Stimulated activated memory B cell treated with anti-CD40 and anti-IgM and Interleukin-4, amounts not matched to agents 10 μg/mL and 1 μg/mL and 100 μg/mL, for 72 hours (primary cell): ENCODE results near the gene GCSH.
A peak's percentile ranks its signal among the peaks of the same experiment; 100 is the strongest.

Experiments
- ATAC-seq: fragments of 150-1000 bp; cut with Tn5 transposase; 2 replicates; pipeline ENCODE4 v1.10.0; 2021
- H3K27ac Mint-ChIP-seq: one replicate; pipeline ENCODE4 v1.8.0; 2022; ENCODE audit warnings: mild to moderate bottlenecking, mixed read lengths
- H3K27me3 Mint-ChIP-seq: one replicate; pipeline ENCODE4 v1.8.0; 2022; ENCODE audit warnings: mixed read lengths
- H3K36me3 Mint-ChIP-seq: one replicate; pipeline ENCODE4 v1.8.0; 2022; ENCODE audit warnings: mixed read lengths
- H3K4me1 Mint-ChIP-seq: one replicate; pipeline ENCODE4 v1.8.0; 2022; ENCODE audit warnings: mixed read lengths
- H3K4me3 Mint-ChIP-seq: one replicate; pipeline ENCODE4 v1.8.0; 2022; ENCODE audit warnings: mild to moderate bottlenecking, moderate library complexity, mixed read lengths
- H3K9me3 Mint-ChIP-seq: one replicate; pipeline ENCODE4 v1.8.0; 2022; ENCODE audit warnings: mixed read lengths

Gene GCSH

DNA sequence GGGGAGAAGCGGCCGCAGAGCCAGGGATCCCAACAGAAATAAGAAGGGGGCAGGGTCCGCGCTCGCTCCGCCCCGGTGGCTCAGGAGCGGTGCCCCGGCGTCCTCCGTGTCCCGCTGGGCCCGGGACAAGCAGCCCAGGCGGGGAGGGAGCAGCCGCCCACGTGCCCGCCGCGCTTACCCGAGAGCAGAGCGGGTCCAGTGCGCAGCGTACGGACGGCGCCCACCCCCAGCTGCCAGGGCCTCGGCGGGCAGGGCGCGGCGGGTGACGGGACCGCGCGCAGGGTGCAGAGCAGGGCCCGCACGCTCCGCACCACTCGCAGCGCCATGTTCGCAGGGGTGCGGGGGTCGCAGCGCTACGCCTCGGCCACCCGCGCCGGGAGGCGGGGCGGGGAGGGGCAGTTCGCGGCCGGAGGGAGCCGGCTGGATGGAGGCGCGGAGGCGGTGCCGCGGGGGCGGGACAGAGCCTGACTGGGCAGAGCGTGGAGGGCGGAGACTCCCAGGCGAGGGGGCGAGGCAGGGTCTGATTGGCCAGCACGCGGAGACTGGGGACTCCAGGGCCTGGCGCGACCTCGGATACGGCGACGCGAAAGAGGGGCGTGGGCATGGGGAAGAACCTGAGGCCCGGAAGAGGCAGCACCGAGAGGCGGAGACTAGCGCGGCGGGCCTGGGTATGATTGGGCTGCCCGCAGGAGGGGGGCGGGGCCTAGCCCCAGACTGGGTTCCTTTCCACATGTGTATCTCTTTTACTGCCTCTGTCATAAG, at the start of gene GCSH:
Gene GCSH (minus strand): TSS at position 443 of the 762 bp plus-strand sequence. CDS start 117 bp downstream, at position 326.
- H3K27me3 Mint-ChIP-seq: no peaks in the 10 kb centered on the region
- peak within 1 kb of the TSS; percentile 60 for H3K27ac Mint-ChIP-seq
- H3K36me3 Mint-ChIP-seq: no peaks in the 10 kb centered on the region
- H3K4me1 Mint-ChIP-seq: peaks cover 17% of the 10 kb centered on the region
- H3K4me3 Mint-ChIP-seq: peak within 1 kb of the TSS; percentile 71
- peaks cover 3% of the 10 kb centered on the region for H3K9me3 Mint-ChIP-seq
- ATAC-seq: peak; percentile 100

DNA sequence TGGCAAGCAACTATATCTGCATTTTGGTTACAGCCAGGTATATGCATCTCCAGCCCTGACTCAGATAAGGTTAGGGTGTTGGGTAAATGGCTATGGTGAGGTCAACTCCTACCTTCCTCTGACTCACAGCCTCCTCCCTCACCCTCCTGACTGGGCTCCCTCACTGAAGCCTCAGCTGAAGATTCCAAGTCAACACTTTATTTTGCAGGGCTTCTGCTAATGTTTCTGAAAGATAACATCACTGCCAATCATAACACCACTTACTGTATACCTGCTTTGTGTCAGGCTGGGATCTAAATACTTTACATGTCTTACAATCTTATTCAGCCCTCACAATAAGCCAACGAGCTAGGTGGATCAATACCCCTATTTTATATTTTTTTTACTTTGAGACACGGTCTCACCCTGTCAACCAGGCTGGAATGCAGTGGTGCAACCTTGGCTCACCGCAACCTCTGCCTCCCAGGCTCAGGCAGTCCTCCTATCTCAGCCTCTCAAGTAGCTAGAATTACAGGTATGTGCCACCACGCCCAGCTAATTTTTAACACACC, 47.8 kb upstream of the GCSH start:
- no peak for ATAC-seq
- no peaks in the 10 kb centered on the region for H3K9me3 Mint-ChIP-seq
- H3K4me3 Mint-ChIP-seq: no peak overlapping the region
- H3K36me3 Mint-ChIP-seq: no peaks in the 10 kb centered on the region
- H3K27ac Mint-ChIP-seq: no peak overlapping the region
- H3K27me3 Mint-ChIP-seq: peaks cover 43% of the 10 kb centered on the region
- H3K4me1 Mint-ChIP-seq: no peaks in the 10 kb centered on the region

DNA sequence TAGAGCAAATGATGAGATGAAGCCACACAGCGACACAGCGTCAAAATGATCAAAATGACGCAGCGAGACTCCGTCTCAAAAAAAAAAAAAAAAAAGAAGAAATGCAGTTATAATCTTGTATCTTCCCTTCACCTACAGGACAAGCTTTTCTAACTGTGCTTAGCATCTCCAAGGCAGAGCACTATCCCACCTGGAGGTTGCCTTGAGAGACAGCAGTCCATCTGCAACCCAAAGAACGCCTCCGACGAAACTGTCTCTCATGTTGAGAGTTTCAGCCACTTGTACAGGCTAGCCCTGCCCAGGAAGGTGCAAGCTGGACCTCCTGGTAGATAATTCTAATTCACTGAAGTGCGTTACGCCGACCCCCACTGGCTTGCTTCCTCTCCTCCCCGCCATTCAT, 46.7 kb upstream of the GCSH start:
- no peak overlapping the region for H3K4me3 Mint-ChIP-seq
- H3K27ac Mint-ChIP-seq: no peak overlapping the region
- H3K36me3 Mint-ChIP-seq: no peaks in the 10 kb centered on the region
- H3K9me3 Mint-ChIP-seq: no peaks in the 10 kb centered on the region
- ATAC-seq: no peak
- no peaks in the 10 kb centered on the region for H3K4me1 Mint-ChIP-seq
- H3K27me3 Mint-ChIP-seq: peaks cover 38% of the 10 kb centered on the region

DNA sequence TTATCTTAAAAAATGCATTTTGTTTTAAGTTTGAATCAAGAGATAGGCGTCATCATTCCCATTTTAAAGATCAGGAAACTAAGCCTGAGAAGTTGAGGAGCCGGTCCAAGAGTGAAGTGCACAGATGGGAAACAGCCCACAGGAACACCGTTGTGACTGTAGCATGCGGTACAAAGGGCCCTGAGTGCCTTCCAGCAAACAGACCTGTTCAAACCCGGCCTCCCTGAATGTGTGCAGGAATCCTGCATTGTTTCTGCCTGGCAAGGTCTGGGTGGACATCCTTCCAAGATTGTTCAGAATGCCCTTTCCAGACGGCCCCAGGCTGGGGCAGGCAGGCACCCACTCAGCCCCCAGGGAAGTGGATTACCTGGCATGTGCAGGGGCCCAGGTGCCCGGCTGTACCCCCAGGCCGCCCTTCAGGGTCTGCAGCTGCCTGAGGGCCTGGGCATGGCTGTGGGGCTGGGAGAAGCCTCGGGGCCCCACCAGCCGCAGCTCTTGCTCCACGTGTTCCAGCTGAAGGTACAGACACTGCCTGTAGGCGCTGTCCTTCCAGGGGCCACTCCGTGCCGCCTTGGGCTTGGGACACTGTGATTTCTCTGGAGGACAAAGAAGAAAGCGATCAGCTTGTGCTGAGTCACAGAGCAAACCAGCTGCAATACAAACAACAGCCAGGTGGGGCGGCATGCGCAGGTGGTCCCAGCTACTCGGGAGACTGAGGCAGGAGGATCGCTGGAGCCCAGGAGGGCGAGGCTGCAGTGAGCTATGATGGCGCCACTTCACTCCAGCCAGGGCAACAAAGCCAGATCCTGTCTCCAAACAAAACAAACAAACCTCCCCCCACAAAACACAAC, 45.0 kb upstream of the GCSH start:
- Mint-ChIP-seq H3K9me3 (no peaks in the 10 kb centered on the region), H3K27me3 (peaks cover 29% of the 10 kb centered on the region), H3K36me3 (no peaks in the 10 kb centered on the region), H3K27ac (no peak overlapping the region), H3K4me3 (no peak overlapping the region), H3K4me1 (no peaks in the 10 kb centered on the region)
- ATAC-seq: peak; percentile 21

DNA sequence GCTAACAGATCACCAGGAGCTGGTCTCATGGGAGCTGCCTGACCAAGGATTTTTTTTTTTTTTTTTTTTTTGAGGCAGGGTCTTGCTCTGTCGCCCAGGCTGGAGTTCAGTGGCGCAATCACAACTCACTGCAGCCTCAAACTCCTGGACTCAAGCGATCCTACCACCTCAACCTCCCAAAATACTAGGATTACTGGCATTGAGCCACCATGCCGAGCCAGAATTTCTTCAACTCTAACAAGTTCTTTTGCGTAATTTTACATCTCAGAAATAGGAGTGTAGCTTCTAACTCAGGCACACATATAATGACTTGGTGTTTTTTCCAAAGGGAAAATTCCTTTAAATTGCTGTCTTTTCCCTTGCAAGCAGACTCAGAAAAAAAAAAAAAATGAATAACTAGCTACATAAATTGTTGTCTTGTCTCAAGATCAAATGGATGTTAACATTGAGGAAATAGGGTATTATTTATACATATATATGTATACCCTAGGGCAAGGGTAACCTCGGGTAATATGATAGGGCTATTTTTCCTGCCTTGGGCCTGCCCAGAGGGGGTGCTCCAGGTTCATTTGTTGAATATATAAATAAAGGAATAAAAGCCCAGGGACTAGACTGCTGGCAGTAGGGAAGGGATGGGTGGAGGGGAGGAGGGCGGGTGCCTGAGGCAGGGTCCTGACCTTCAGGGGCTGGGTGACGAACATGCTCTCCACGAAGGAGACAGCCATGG, 42.8 kb upstream of the GCSH start:
- Mint-ChIP-seq H3K4me1 (no peaks in the 10 kb centered on the region), H3K27me3 (peaks cover 25% of the 10 kb centered on the region), H3K4me3 (no peak overlapping the region), H3K27ac (no peak overlapping the region), H3K9me3 (no peaks in the 10 kb centered on the region), H3K36me3 (no peaks in the 10 kb centered on the region)
- no peak for ATAC-seq

DNA sequence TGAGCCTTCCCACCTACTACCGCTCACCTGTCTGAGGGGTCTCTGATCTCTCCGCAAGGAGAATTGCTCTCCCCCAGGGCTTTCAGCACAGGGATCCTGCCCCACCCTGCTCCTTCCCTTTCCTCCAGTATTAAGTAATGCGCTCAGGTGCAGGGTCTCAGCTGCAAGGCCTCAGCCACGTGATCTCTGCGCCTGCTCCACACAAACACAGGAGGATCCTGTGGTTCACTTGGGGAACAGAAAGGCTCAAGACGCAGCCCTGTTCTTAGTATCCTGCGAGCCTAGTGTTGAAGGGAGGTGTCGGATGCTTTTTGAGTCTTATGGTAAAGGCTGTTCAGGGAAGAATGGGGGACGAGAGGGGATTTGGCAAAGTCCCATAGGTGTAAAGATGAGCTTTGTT, 41.6 kb upstream of the GCSH start:
- no peak overlapping the region for H3K27ac Mint-ChIP-seq
- ATAC-seq: peak; percentile 6
- no peak overlapping the region for H3K4me3 Mint-ChIP-seq
- no peaks in the 10 kb centered on the region for H3K36me3 Mint-ChIP-seq
- H3K4me1 Mint-ChIP-seq: no peaks in the 10 kb centered on the region
- peaks cover 25% of the 10 kb centered on the region for H3K27me3 Mint-ChIP-seq
- no peaks in the 10 kb centered on the region for H3K9me3 Mint-ChIP-seq

DNA sequence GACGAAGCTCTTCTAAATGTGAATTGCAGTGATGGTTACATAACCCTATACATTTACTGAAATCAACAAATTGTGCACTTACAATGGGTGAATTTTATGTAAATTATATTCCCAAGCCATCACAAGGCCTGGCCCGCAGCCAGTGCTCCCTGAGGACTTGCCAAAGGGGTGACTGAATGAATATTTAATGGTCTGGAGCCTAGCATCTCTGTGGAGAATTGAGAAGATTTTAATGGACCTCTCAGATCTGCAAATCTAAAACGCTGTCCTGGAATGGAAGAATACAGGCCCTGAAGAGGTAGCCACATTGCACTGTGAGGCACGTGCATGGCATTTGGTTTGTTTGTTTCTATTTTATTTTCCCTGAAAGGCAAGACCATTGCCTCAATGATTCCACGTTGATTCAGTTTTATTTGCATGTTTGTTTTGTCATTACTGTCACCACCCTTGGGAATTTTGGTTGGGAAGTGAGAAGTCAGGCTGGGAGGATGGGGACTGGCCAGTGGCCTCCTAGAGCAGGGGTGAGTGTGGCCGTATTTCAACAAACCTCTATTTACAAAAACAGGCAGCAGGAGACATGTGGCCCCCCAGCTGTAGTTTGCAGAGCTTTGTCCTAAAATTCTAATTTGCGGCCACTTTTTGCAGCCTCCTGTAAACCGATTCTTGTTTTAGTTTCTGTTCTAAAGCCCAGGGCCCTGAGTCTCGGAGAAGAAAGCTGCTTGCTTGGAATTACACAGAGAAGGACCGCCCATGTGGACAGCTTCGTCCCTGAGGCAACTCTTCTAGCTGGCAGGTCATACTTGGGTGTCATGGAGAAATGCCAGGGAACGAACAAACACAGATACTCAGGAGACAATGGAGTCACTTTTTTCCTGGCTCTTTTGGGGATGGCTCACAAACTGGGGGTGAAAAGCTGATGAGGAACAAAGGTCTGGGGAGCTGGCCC, 40.5 kb upstream of the GCSH start:
- no peak overlapping the region for H3K27ac Mint-ChIP-seq
- no peaks in the 10 kb centered on the region for H3K4me1 Mint-ChIP-seq
- no peak for ATAC-seq
- H3K4me3 Mint-ChIP-seq: no peak overlapping the region
- H3K36me3 Mint-ChIP-seq: no peaks in the 10 kb centered on the region
- peaks cover 23% of the 10 kb centered on the region for H3K27me3 Mint-ChIP-seq
- H3K9me3 Mint-ChIP-seq: no peaks in the 10 kb centered on the region

DNA sequence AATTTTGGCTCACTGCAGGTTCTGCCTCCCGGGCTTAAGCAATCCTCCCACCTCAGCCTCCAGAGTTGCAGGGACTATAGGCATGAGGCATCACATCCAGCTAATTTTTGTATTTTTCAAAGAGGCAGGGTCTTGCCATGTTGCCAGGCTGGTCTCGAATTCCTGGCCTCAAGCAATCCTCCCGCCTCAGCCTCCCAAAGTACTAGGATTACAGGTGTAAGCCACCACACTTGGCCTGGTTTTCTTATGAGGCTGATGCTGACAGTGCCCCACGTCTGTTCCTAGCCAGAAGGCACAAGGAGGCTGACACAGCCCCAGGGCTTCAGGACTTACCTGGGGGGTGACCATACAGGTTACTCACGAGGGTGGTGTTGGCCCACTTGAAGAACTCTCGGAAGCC, 33.9 kb upstream of the GCSH start:
- Mint-ChIP-seq H3K9me3 (no peaks in the 10 kb centered on the region), H3K36me3 (no peaks in the 10 kb centered on the region), H3K27ac (no peak overlapping the region), H3K27me3 (peaks cover 13% of the 10 kb centered on the region), H3K4me3 (no peak overlapping the region), H3K4me1 (no peaks in the 10 kb centered on the region)
- no peak for ATAC-seq

DNA sequence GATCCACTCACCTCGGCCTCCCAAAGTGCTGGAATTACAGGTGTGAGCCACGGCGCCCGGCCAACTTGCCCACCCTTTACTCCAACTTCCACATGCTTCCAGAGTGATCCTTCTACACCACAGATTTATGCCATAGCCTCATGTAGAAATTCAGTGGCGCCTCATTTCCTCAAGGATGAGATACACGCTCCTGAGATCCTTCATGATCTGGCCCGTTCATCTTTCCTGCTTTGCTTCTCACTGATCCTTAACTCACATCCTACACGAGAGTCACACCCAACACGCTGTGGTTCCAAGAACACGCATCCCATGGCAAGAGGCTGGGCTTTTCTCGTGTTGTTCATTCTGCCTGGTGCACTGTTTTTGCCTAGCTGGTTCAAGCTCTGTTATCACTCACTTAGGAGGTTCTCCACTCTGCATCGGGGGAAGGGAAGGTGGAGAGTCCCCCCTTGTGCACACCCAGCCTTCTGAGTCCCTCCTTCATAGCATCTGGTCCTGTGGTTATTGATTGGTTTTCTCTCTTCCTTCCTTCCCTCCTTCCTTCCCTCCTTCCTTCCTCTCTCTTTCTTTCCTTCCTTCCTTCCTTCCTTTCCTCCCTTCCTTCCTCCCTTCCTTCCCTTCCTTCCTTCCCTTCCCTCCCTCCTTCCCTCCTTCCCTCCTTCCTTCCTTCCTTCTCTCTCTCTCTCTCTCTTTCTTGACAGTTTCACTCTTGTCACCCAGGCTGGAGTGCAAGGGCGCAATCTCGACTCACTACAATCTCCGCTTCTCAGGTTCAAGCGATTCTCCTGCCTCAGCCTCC, 32.7 kb upstream of the GCSH start:
- no peaks in the 10 kb centered on the region for H3K4me1 Mint-ChIP-seq
- peaks cover 12% of the 10 kb centered on the region for H3K27me3 Mint-ChIP-seq
- H3K27ac Mint-ChIP-seq: no peak overlapping the region
- H3K36me3 Mint-ChIP-seq: no peaks in the 10 kb centered on the region
- no peak overlapping the region for H3K4me3 Mint-ChIP-seq
- H3K9me3 Mint-ChIP-seq: no peaks in the 10 kb centered on the region
- no peak for ATAC-seq

DNA sequence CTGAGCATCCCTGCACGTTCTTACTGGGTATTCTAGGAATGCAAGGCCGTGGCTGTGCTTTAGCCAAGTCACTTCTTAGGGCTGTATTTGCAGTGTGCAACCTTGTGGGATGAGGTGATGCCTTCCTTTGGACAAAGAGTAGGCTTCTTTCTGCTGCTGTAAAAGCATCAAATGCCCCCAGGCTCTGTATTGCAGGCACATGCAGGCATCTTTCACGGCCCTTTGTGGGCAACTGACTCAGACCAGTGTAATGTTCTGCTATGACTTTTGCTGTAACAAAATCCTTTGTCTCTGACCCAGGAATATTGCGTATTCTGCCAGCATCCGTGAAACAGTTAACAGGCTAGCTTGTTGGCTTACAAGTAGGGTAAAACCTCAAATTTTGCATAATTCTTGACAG, 30.9 kb upstream of the GCSH start:
- ATAC-seq: no peak
- Mint-ChIP-seq H3K27me3 (no peaks in the 10 kb centered on the region), H3K4me3 (no peak overlapping the region), H3K9me3 (no peaks in the 10 kb centered on the region), H3K36me3 (no peaks in the 10 kb centered on the region), H3K27ac (no peak overlapping the region), H3K4me1 (no peaks in the 10 kb centered on the region)

DNA sequence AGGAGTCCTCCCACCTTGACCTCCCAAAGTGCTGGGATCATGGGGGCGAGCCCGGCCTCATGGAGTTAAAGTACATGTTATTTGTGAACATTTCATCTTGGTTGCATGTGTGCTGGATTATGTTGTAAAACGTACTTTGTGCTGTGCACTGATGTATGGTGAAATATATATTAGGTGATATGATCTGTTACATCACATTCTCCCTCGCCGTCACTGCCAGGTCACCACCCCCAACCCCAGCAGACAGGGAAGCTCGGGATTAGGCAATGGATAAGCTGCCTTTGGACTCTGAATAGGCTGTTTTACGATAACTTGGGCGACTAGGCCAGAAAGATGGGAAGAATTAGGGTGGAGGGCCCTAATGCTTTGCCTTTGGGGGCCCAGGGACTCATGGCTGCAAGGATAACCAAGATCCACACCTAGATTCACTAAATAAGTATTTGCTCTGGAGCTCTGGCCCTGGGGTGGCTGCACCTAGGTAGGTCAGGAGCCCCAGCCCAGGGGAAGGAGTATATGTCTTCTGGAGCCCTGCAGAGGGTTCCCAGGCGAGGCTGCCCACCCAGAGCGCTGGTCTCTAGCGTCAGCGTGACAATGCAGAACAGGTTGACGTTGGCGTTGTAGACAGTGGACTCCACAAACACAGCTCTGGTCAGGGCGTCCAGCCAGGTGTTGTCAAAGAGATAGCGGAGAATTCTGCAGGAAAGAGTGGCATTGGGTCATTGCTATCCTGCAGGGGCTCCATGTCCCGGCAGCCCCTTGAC, 27.1 kb upstream of the GCSH start:
- Mint-ChIP-seq H3K4me3 (no peak overlapping the region), H3K27ac (no peak overlapping the region), H3K9me3 (no peaks in the 10 kb centered on the region), H3K36me3 (no peaks in the 10 kb centered on the region), H3K27me3 (peaks cover 26% of the 10 kb centered on the region), H3K4me1 (no peaks in the 10 kb centered on the region)
- ATAC-seq: no peak

DNA sequence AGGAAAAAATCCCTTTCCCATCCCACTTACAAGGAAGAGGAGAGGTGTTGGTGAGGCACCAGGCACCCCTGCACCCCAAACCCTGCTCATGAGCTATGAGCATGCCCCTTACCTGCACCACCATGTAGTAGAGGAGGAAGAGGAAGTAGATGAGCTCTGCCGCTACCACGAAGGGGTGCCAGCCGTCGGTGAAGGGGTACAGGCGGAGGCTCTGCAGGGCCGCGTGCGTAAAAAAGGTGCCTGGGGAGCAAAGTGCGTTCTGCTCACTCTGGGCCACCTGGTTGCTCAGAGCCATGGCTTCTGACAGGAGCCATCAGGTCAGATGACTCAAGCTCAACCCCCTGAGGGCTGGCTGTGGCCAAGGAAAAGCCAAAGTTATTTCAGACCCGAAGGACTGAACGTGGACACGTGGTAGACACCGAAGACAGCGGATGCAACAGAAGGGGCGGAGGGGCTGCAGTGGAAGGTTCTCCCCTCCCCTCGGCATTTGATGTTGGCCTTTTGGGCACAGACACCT, 25.3 kb upstream of the GCSH start:
- Mint-ChIP-seq H3K4me3 (no peak overlapping the region), H3K27me3 (peaks cover 26% of the 10 kb centered on the region), H3K27ac (no peak overlapping the region), H3K36me3 (no peaks in the 10 kb centered on the region), H3K9me3 (no peaks in the 10 kb centered on the region), H3K4me1 (no peaks in the 10 kb centered on the region)
- no peak for ATAC-seq

DNA sequence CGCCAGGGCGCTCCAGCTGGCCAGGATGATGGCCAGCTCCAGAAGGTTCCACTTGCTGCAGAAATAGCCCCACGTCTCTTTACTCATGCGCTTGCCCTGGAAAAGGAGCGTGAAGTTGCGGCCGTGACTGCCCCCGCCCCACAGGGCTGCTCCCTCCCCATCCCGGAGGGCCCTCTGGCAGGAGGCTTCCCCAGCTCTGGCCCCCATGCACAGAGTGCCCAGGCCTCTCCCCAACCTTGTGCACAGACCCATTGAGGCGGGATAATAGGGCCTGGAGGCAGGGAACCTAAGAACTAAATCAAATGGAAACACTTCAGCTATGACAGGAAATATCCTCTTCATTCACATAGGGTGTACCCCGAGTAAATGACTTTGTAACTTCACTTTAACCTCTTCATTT, 21.2 kb upstream of the GCSH start:
- Mint-ChIP-seq H3K27ac (no peak overlapping the region), H3K4me1 (no peaks in the 10 kb centered on the region), H3K9me3 (peaks cover 2% of the 10 kb centered on the region), H3K4me3 (no peak overlapping the region), H3K36me3 (no peaks in the 10 kb centered on the region), H3K27me3 (peaks cover 42% of the 10 kb centered on the region)
- ATAC-seq: no peak
